Hepatocyte (in vitro differentiated cells): ENCODE measurements around the gene SLCO1B1. TPM values are rescaled to one million over a fixed set of nuclear protein-coding genes. Genes with fewer than 3 reads are reported as not detected.

Experiments used
- DNase-seq: peaks from one replicate; pipeline ENCODE4 v3.0.0-alpha.2; 2016; ENCODE audit warnings: low spot score
- H2AFZ ChIP-seq: fragments of 200-600 bp; sonication (generic); 2 replicates; pipeline ENCODE4 v1.6.0; 2016; ENCODE audit warnings: antibody characterized with exemption, mild to moderate bottlenecking
- H3K27ac ChIP-seq: fragments of 200-600 bp; sonication (generic); 2 replicates; pipeline ENCODE4 v1.5.1; 2016; ENCODE audit warnings: mild to moderate bottlenecking
- H3K27me3 ChIP-seq: fragments of 200-600 bp; sonication (generic); 2 replicates; pipeline ENCODE4 v1.6.1; 2016
- H3K36me3 ChIP-seq: fragments of 200-600 bp; sonication (generic); replicated peaks from 2 replicates; pipeline ENCODE4 v1.5.1; 2016; ENCODE audit warnings: low read depth; ENCODE audit not compliant: insufficient read depth
- H3K4me1 ChIP-seq: fragments of 200-600 bp; sonication (generic); 2 replicates; pipeline ENCODE4 v1.5.1; 2016; ENCODE audit warnings: mild to moderate bottlenecking, moderate library complexity; ENCODE audit not compliant: insufficient read depth
- H3K4me2 ChIP-seq: fragments of 200-600 bp; sonication (generic); 2 replicates; pipeline ENCODE4 v1.6.0; 2016
- H3K4me3 ChIP-seq: fragments of 200-600 bp; sonication (generic); 2 replicates; pipeline ENCODE4 v1.5.1; 2016; ENCODE audit warnings: mild to moderate bottlenecking
- H3K79me2 ChIP-seq: fragments of 200-600 bp; sonication (generic); 2 replicates; pipeline ENCODE4 v1.6.0; 2017; ENCODE audit warnings: mild to moderate bottlenecking
- H3K9me2 ChIP-seq: fragments of 200-600 bp; sonication (generic); replicated peaks from 2 replicates; pipeline ENCODE4 v1.6.0; 2017; ENCODE audit warnings: mild to moderate bottlenecking; ENCODE audit not compliant: insufficient read depth
- H3K9me3 ChIP-seq: fragments of 200-600 bp; sonication (generic); 2 replicates; pipeline ENCODE4 v1.5.1; 2016; ENCODE audit warnings: low read depth, mild to moderate bottlenecking
- H4K20me1 ChIP-seq: fragments of 200-600 bp; sonication (generic); 2 replicates; pipeline ENCODE4 v1.6.0; 2016; ENCODE audit warnings: mild to moderate bottlenecking; ENCODE audit not compliant: insufficient read depth, poor library complexity, severe bottlenecking
- CTCF ChIP-seq: fragments of 200-600 bp; sonication (generic); IDR thresholded peaks from 2 replicates; pipeline ENCODE4 v1.5.1; 2016; ENCODE audit warnings: antibody characterized with exemption, mild to moderate bottlenecking; ENCODE audit not compliant: poor library complexity
- EZH2 ChIP-seq: fragments of 200-600 bp; sonication (generic); IDR thresholded peaks from 2 replicates; pipeline ENCODE4 v1.6.1; 2016; ENCODE audit warnings: antibody characterized with exemption, mild to moderate bottlenecking, borderline replicate concordance
- EZH2phosphoT487 ChIP-seq: fragments of 200-600 bp; sonication (generic); IDR thresholded peaks from one replicate; pipeline ENCODE4 v1.6.1; 2018; ENCODE audit warnings: antibody characterized with exemption, mild to moderate bottlenecking, low read depth, moderate library complexity; ENCODE audit not compliant: unreplicated experiment, severe bottlenecking
- WGBS: methylation state at CpG from one replicate; pipeline ENCODE4 v1.1.6; 2016; ENCODE audit warnings: low lambda C conversion rate; ENCODE audit errors: missing lambda C conversion rate; 5-methylcytosine and 5-hydroxymethylcytosine counted together
- polyA plus RNA-seq: library from polyadenylated mRNA; unstranded; fragments of >200 nt; fragmentation: Nextera tagmentation; extraction: Ambion mirVana; gene quantifications from 2 replicates; pipeline ENCODE4 v1.2.1, GENCODE V29; 2016
- total RNA-seq: library from RNA; depleted of rRNA; stranded (reverse); fragments of >200 nt; gene quantifications from 2 replicates; pipeline ENCODE4 v1.2.3, GENCODE V29; 2014

The SLCO1B1 gene
- total and polyA plus RNA-seq, 2 experiments from 2014 or later, result 8.9 to 33.4 TPM

- no peaks in the 10 kb centered on the region for H3K9me3 ChIP-seq
- H2AFZ ChIP-seq, result no peak overlapping the region
- no peaks in the 10 kb centered on the region for H3K79me2 ChIP-seq
- TF ChIP-seq EZH2 (no peak), CTCF (no peak), EZH2phosphoT487 (no peak)
- H3K27ac ChIP-seq, result no peak overlapping the region
- H3K4me2 ChIP-seq, result no peak overlapping the region
- no peaks in the 10 kb centered on the region for H4K20me1 ChIP-seq
- no peak overlapping the region for H3K4me3 ChIP-seq
- no peaks in the 10 kb centered on the region for H3K36me3 ChIP-seq
- no peaks in the 10 kb centered on the region for H3K27me3 ChIP-seq
- DNase-seq, result no peak
- no peaks in the 10 kb centered on the region for H3K9me2 ChIP-seq
- 89% methylated on average over 5 of the region's 5 CpGs for WGBS
- no peaks in the 10 kb centered on the region for H3K4me1 ChIP-seq
These were observed 121.1 kb downstream of the SLCO1B1 start for GRCh38 chr12:21252070-21252469.

GRCh38 chr12:21257172-21257571 is 126.2 kb downstream of the SLCO1B1 start:
- TF ChIP-seq EZH2phosphoT487 (no peak), CTCF (no peak), EZH2 (no peak)
- no peaks in the 10 kb centered on the region for H3K9me3 ChIP-seq
- H3K79me2 ChIP-seq, result no peaks in the 10 kb centered on the region
- no peaks in the 10 kb centered on the region for H3K4me1 ChIP-seq
- no peak overlapping the region for H3K4me3 ChIP-seq
- no peak overlapping the region for H3K27ac ChIP-seq
- no peaks in the 10 kb centered on the region for H3K9me2 ChIP-seq
- no peak for DNase-seq
- no peak overlapping the region for H2AFZ ChIP-seq
- no peak overlapping the region for H3K4me2 ChIP-seq
- H3K27me3 ChIP-seq, result no peaks in the 10 kb centered on the region
- H3K36me3 ChIP-seq, result no peaks in the 10 kb centered on the region
- H4K20me1 ChIP-seq, result no peaks in the 10 kb centered on the region
- whole genome bisulfite sequencing, result 85% methylated on average over 3 of the region's 3 CpGs

- DNase-seq, result no peak
These were observed 133.2 kb downstream of the SLCO1B1 start for GRCh38 chr12:21264232-21264631.

More at GRCh38 chr12:21264232-21264631, 133.2 kb downstream of the SLCO1B1 start:
- Histone ChIP-seq H4K20me1 (no peaks in the 10 kb centered on the region), H3K4me3 (no peak overlapping the region), H3K79me2 (no peaks in the 10 kb centered on the region), H2AFZ (no peak overlapping the region), H3K27ac (no peak overlapping the region), H3K27me3 (no peaks in the 10 kb centered on the region), H3K4me1 (no peaks in the 10 kb centered on the region), H3K9me2 (no peaks in the 10 kb centered on the region), H3K4me2 (no peak overlapping the region), H3K9me3 (no peaks in the 10 kb centered on the region), H3K36me3 (no peaks in the 10 kb centered on the region)
- TF ChIP-seq EZH2, result no peak
- TF ChIP-seq CTCF, result no peak
- no peak for TF ChIP-seq EZH2phosphoT487
